K562 (cell line): ENCODE measurements around the gene PSMB11. TPM values are rescaled to one million over a fixed set of nuclear protein-coding genes. Genes with fewer than 3 reads are reported as not detected.

ENCODE experiments used
- BHLHE40 ChIP-seq: IDR thresholded peaks from 2 replicates; pipeline ENCODE4 v1.6.1; 2011; ENCODE audit warnings: low read length, improper control_type of control experiment
- EHMT2 ChIP-seq: fragments of 450-650 bp; IDR thresholded peaks from 2 replicates; pipeline ENCODE4 v1.6.1; 2018; ENCODE audit warnings: antibody characterized with exemption
- ERF ChIP-seq: fragments of 450-650 bp; formaldehyde crosslinking; IDR thresholded peaks from 2 replicates; pipeline ENCODE4 v1.4.0; 2020; ENCODE audit warnings: mild to moderate bottlenecking, mixed read lengths
- FOXP1 ChIP-seq: sonication (generic); formaldehyde crosslinking; IDR thresholded peaks from 2 replicates; pipeline ENCODE4 v1.8.0; 2022; ENCODE audit warnings: mild to moderate bottlenecking, missing genetic modification reagents
- GMEB1 ChIP-seq: fragments of 250-450 bp; sonication (Bioruptor Pico); IDR thresholded peaks from 2 replicates; pipeline ENCODE4 v1.4.0; 2020; ENCODE audit warnings: mild to moderate bottlenecking
- JUNB ChIP-seq: fragments of 450-650 bp; formaldehyde crosslinking; conservative IDR thresholded peaks from 2 replicates; pipeline ENCODE4 v1.4.0; 2020; ENCODE audit warnings: mild to moderate bottlenecking
- MCM7 ChIP-seq, 2 experiments: fragments of 450-650 bp; IDR thresholded peaks; 2 replicates each; pipeline ENCODE4 v1.6.1; 2016 to 2018
- PHF21A ChIP-seq: fragments of 450-650 bp; IDR thresholded peaks from 2 replicates; pipeline ENCODE4 v1.6.1; 2017; ENCODE audit warnings: low read depth, borderline replicate concordance
- SLC30A9 ChIP-seq: fragments of 250-450 bp; sonication (Bioruptor Pico); IDR thresholded peaks from 2 replicates; pipeline ENCODE4 v1.8.0; 2022; ENCODE audit warnings: mild to moderate bottlenecking, moderate library complexity
- SUPT5H ChIP-seq: fragments of 450-650 bp; IDR thresholded peaks from 2 replicates; pipeline ENCODE4 v1.6.1; 2016
- TBL1XR1 ChIP-seq, 2 experiments: IDR thresholded peaks; 2 replicates each; pipeline ENCODE4 v1.6.1; 2012; ENCODE audit warnings: improper control_type of control experiment in 2 of 2, low read length in 2 of 2, mild to moderate bottlenecking in 1 of 2
- ZFPM2 ChIP-seq: fragments of 250-450 bp; sonication (Bioruptor Pico); IDR thresholded peaks from 2 replicates; pipeline ENCODE4 v1.5.1; 2022; ENCODE audit warnings: mild to moderate bottlenecking
- ZNF280B ChIP-seq: fragments of 250-450 bp; sonication (Bioruptor Pico); IDR thresholded peaks from 2 replicates; pipeline ENCODE4 v1.5.1; 2021; ENCODE audit warnings: mild to moderate bottlenecking
- polyA plus RNA-seq, 8 experiments: library from polyadenylated mRNA; depleted of rRNA in 4 of 8; stranded (reverse) in 5 of 8; unstranded in 3 of 8; fragments of >200 nt; fragmentation: Nextera tagmentation in 2 of 8; fragmentation: Illumina TruSeq in 1 of 8; extraction: Ambion mirVana in 2 of 8; extraction: Trizol in 1 of 8; gene quantifications; 2 replicates each; pipeline versions ENCODE4 v1.2.1 to v1.2.3, GENCODE V29; 2011 to 2014; ENCODE audit warnings: inconsistent platforms in 1 of 8, missing spikeins in 1 of 8
- total RNA-seq, 7 experiments: library from RNA; depleted of rRNA in 6 of 7; stranded (reverse); fragments of >200 nt in 6 of 7; fragmentation: Illumina TruSeq in 2 of 7; extraction: Trizol in 2 of 7; gene quantifications; 2 replicates each; pipeline versions ENCODE4 v1.2.1 to v1.2.3, GENCODE V29; 2011 to 2021; ENCODE audit warnings: low replicate concordance in 1 of 7
- TF ChIP-seq, protein P1 (sequence below): fragments of 450-650 bp; IDR thresholded peaks from 2 replicates; pipeline ENCODE4 v1.6.1; 2016; ENCODE audit warnings: mild to moderate bottlenecking, moderate library complexity

The PSMB11 gene
- total and polyA plus RNA-seq, 9 of the 15 experiments (the other 6 are each of a cell fraction or from before 2014, with no cell fraction given): not detected

GRCh38 chr14:23068789-23069412 is 26.9 kb downstream of the PSMB11 start (continued):
- TF ChIP-seq, protein P1, sequence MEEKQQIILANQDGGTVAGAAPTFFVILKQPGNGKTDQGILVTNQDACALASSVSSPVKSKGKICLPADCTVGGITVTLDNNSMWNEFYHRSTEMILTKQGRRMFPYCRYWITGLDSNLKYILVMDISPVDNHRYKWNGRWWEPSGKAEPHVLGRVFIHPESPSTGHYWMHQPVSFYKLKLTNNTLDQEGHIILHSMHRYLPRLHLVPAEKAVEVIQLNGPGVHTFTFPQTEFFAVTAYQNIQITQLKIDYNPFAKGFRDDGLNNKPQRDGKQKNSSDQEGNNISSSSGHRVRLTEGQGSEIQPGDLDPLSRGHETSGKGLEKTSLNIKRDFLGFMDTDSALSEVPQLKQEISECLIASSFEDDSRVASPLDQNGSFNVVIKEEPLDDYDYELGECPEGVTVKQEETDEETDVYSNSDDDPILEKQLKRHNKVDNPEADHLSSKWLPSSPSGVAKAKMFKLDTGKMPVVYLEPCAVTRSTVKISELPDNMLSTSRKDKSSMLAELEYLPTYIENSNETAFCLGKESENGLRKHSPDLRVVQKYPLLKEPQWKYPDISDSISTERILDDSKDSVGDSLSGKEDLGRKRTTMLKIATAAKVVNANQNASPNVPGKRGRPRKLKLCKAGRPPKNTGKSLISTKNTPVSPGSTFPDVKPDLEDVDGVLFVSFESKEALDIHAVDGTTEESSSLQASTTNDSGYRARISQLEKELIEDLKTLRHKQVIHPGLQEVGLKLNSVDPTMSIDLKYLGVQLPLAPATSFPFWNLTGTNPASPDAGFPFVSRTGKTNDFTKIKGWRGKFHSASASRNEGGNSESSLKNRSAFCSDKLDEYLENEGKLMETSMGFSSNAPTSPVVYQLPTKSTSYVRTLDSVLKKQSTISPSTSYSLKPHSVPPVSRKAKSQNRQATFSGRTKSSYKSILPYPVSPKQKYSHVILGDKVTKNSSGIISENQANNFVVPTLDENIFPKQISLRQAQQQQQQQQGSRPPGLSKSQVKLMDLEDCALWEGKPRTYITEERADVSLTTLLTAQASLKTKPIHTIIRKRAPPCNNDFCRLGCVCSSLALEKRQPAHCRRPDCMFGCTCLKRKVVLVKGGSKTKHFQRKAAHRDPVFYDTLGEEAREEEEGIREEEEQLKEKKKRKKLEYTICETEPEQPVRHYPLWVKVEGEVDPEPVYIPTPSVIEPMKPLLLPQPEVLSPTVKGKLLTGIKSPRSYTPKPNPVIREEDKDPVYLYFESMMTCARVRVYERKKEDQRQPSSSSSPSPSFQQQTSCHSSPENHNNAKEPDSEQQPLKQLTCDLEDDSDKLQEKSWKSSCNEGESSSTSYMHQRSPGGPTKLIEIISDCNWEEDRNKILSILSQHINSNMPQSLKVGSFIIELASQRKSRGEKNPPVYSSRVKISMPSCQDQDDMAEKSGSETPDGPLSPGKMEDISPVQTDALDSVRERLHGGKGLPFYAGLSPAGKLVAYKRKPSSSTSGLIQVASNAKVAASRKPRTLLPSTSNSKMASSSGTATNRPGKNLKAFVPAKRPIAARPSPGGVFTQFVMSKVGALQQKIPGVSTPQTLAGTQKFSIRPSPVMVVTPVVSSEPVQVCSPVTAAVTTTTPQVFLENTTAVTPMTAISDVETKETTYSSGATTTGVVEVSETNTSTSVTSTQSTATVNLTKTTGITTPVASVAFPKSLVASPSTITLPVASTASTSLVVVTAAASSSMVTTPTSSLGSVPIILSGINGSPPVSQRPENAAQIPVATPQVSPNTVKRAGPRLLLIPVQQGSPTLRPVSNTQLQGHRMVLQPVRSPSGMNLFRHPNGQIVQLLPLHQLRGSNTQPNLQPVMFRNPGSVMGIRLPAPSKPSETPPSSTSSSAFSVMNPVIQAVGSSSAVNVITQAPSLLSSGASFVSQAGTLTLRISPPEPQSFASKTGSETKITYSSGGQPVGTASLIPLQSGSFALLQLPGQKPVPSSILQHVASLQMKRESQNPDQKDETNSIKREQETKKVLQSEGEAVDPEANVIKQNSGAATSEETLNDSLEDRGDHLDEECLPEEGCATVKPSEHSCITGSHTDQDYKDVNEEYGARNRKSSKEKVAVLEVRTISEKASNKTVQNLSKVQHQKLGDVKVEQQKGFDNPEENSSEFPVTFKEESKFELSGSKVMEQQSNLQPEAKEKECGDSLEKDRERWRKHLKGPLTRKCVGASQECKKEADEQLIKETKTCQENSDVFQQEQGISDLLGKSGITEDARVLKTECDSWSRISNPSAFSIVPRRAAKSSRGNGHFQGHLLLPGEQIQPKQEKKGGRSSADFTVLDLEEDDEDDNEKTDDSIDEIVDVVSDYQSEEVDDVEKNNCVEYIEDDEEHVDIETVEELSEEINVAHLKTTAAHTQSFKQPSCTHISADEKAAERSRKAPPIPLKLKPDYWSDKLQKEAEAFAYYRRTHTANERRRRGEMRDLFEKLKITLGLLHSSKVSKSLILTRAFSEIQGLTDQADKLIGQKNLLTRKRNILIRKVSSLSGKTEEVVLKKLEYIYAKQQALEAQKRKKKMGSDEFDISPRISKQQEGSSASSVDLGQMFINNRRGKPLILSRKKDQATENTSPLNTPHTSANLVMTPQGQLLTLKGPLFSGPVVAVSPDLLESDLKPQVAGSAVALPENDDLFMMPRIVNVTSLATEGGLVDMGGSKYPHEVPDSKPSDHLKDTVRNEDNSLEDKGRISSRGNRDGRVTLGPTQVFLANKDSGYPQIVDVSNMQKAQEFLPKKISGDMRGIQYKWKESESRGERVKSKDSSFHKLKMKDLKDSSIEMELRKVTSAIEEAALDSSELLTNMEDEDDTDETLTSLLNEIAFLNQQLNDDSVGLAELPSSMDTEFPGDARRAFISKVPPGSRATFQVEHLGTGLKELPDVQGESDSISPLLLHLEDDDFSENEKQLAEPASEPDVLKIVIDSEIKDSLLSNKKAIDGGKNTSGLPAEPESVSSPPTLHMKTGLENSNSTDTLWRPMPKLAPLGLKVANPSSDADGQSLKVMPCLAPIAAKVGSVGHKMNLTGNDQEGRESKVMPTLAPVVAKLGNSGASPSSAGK: no peak; the same call in 1 of the 2 replicates
- TF ChIP-seq PHF21A: no peak
- no peak for TF ChIP-seq ZNF280B (CRISPR knock-in tag)
- no peak for TF ChIP-seq SLC30A9 (CRISPR knock-in tag)
- TF ChIP-seq MCM7 (IDR thresholded peaks at IDR 0.05): no peak
- no peak for TF ChIP-seq FOXP1
- no peak for TF ChIP-seq ERF (CRISPR knock-in tag)
- TF ChIP-seq ZFPM2 (CRISPR knock-in tag): no peak
- TF ChIP-seq BHLHE40: 0 out of 2 replicates have a peak, but pooled peaks have one; percentile 17
- TF ChIP-seq TBL1XR1 (IDR thresholded peaks at IDR 0.05; ENCODE audit: low read length in 2 of 2): no peak
- TF ChIP-seq GMEB1: no peak
- TF ChIP-seq EHMT2: peak; percentile 19; the same call in 1 of the 2 replicates
- TF ChIP-seq JUNB: no peak
- TF ChIP-seq SUPT5H: no peak
